VCaP (cell line): ENCODE measurements around the gene APCDD1L.

Source experiments
- H3K27ac ChIP-seq: fragments of 450-650 bp; 2 replicates; pipeline ENCODE4 v1.5.1; 2017
- CTCF ChIP-seq: fragments of 450-650 bp; conservative IDR thresholded peaks from 2 replicates; pipeline ENCODE4 v1.5.1; 2017; ENCODE audit warnings: mild to moderate bottlenecking, moderate library complexity

Gene APCDD1L

DNA sequence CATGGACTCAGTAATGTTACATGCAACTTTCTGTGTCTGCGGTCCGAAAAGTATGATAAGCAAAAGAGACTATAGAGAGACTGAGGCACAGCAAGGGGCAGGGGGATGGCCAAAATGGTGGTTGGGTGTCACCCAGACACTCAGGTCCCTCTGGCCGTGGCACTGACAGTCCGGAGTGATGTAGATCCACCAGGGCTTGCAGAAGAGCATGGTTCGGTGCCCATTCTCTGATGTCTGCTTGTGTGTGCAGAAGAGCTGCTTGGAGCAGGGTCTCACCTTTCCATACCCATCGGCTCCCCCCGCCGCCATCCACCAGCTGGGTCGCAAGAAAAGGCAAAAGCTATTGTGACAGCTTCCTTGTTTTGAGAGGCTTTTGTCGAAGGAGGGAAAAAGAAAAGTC lies 6.6 kb upstream of the APCDD1L start:
- no peak for TF ChIP-seq CTCF
- H3K27ac ChIP-seq = no peak overlapping the region

DNA sequence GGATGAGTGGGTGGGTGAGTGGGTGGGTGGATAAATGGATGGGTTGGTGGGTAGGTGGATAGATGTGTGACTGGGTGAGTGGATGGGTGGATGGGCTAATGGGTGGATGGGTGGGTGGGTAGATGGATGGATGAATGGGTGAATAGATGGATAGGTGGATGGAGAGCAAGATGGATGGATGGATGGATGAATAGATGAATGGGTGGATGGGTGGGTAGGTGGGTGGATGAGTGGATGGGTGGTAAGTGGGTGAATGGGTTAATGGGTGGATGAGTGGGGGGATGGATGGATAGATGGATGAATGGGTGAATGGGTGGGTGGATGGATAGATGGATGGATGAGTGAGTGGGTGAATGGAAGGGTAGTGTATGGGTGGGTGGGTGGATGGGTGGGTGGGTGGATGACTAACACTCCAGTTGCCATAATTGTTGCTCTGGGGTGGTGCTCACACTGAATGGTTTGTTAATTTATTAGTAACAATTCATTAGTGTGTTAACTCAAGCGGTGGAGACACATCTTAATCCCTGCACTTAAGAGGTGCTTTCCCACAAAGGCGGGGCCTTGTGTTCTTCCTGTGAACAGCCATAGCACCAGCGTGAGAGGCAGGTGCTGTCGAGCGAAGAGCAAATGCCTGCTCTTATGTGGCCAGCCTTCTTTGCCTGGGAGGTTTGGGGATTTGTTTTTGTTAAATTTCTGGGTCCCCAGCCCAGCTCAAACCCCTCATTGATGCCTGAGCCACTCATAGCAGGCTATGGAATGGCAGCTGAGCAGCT lies 4.9 kb upstream of the APCDD1L start:
- no peak overlapping the region for H3K27ac ChIP-seq
- TF ChIP-seq CTCF = no peak

DNA sequence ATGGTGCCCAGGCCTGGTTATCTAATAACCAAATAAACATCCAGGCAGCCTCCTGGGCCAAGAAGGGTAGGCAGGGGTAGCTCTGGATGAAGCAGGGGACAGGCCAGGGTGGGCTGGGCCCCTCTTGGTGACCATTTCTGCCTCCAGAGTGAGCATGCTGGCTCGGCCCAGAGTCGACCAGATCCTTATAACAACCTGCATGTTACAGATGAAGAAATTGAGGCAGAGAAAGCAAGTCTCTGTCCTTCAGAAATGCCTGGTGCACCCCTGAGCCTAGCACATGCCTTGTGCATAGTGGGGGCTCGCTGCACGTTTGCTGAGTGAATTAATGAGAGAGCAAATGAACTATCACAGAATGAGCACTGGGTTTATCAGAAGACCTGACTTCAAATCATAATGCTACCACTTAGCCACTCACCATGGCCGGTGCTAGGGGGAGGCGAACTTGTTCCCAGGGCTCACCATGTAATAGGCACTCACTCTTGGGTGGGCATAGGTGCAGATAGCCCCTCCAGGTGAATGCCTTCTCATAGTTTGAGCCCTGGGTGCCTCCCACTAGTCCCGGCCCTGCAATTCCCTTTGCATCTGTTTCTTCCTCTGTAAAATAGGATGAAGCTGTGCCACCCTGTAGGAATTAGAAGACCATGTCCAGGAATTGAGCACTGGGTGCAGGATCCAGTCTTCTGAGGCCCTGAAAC lies 3.8 kb upstream of the APCDD1L start:
- no peak for TF ChIP-seq CTCF
- H3K27ac ChIP-seq = no peak overlapping the region

- no peak for TF ChIP-seq CTCF
- H3K27ac ChIP-seq = no peak overlapping the region
Observed at GRCh38 chr20:58518387-58518786, 3.2 kb upstream of the APCDD1L start.

DNA sequence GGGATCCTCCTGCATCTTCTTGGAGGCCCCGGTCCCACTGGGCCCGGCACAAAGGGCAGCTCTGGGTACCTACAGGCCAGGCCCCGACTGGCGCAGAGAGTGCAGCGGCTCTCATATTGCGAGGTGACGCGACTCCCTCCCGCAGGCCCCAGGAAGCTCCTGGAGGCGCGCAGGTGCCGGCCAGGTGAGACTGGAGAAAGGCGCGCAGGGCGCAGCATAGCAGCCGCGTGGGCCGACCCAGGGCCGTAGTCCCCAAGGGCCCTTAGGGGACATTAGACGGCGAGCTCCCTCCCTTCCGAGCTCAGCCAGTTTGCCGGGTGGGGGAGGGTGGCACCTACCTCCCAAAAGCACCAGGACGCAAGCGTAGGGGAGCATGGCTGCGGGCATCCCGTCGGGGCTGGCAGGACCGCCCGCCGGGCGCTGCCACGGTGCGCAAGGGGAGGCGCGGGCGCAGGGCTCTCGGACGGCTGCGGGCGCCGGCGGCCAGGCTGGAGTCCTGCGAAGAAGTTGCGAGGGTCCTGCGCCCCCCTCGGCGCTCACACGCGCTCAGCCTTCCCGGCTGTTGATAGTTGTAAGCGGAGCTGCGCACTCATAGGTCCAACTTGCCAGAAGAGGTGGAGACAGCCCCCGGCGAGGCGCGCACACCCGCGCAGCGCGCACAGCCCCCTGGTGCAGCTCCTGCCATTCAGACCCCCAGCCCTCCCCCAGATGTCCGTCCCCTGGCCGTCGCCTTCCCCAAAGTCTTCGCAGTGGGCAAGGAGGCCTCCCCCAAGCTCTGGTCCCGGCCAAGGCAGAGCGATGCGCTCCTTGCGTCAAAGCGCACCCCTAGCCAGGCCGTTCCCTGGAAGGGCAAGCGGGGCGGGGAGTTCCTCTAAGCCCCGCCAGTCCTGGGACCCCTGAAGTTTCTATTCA lies 622 bp downstream of the APCDD1L start:
- H3K27ac ChIP-seq = no peak overlapping the region
- TF ChIP-seq CTCF = no peak

DNA sequence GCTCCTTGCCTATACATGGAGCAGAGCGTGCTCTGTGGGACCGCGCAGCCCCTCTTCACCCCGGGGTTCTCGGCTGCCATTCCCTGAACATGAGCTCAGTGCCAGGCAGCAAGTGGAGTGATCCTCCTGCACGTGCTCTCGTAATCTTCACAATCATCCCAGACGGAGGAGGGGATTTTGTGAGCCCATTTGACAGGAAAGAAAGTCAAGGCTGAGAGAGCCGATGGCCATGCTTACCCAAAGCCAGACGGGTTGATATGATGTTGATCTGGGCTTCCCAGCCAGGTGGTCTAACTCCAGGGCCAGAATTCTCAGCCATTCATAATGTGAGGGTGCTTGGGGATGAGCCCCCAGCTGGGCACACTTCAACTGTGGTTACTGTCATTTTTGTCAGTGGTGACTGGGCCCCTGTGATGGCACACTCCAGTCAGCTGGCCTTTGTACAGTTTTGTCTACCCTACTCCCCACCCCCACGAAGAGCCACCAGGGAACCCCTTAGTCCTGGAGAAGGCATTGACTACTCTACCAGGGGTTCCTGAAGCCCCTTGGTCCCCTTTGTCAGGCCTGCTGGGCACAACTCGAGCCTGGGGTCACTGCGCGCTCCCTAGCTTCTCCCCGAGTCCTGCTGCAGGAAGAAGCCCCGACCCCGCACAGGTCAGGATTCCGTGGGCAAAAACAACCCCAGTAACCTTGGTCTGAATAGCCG lies 1.5 kb downstream of the APCDD1L start:
- H3K27ac ChIP-seq = no peak overlapping the region
- TF ChIP-seq CTCF = no peak
